AG09319 (cell line): Measurements from ENCODE around the gene SNX14.

Experiments
- DNase-seq: peaks from one replicate; pipeline ENCODE4 v3.0.0-alpha.2; 2010; ENCODE audit warnings: low read depth; ENCODE audit errors: extremely low read depth
- TF ChIP-seq, protein P1 (sequence below): IDR thresholded peaks from 2 replicates; pipeline ENCODE4 v1.5.1; 2011; ENCODE audit warnings: low read depth, mild to moderate bottlenecking, inconsistent platforms, low read length, moderate library complexity

The SNX14 gene

DNA sequence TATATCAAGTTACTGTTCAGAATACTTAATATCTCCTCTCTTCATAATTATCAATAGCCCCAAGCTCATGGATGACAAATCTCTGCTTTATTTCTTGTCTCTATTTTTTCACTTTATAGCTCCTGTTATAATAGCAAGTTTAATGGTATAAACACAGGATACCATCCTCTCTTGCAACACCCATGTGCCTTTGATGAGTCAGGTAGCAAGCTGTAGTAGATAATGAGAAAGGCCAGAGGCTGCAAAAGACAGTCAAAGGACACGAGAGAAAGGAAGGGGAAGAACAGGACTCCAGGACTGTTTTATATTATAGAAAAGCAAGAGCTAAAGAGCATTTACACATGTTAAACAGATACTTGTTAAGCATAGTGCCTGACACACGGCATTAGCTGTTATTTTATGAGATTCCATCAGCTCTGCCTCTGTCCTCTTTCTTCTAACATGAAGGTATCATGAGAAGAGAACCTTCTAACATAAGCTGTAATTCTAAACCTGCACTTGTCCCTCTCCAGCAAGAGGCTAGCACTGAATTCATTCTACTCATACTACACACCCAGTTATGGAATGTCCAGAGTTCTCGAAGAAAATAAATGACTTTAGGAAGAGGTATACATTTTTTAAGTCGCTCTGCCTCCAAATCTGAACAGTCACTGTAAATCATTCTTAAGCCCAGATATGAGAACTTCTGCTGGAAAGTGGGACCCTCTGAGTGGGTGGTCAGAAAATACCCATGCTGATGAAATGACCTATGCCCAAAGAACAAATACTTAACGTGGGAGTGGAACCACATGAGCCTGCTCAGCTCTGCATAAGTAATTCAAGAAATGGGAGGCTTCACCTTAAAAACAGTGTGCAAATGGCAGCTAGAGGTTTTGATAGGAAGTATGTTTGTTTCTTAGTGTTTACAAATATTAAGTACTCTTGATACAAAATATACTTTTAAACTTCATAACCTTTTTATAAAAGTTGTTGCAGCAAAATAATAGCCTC is 98.8 kb downstream of the SNX14 start:
- TF ChIP-seq, protein P1, sequence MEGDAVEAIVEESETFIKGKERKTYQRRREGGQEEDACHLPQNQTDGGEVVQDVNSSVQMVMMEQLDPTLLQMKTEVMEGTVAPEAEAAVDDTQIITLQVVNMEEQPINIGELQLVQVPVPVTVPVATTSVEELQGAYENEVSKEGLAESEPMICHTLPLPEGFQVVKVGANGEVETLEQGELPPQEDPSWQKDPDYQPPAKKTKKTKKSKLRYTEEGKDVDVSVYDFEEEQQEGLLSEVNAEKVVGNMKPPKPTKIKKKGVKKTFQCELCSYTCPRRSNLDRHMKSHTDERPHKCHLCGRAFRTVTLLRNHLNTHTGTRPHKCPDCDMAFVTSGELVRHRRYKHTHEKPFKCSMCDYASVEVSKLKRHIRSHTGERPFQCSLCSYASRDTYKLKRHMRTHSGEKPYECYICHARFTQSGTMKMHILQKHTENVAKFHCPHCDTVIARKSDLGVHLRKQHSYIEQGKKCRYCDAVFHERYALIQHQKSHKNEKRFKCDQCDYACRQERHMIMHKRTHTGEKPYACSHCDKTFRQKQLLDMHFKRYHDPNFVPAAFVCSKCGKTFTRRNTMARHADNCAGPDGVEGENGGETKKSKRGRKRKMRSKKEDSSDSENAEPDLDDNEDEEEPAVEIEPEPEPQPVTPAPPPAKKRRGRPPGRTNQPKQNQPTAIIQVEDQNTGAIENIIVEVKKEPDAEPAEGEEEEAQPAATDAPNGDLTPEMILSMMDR: no peak
- DNase-seq: no peak

DNA sequence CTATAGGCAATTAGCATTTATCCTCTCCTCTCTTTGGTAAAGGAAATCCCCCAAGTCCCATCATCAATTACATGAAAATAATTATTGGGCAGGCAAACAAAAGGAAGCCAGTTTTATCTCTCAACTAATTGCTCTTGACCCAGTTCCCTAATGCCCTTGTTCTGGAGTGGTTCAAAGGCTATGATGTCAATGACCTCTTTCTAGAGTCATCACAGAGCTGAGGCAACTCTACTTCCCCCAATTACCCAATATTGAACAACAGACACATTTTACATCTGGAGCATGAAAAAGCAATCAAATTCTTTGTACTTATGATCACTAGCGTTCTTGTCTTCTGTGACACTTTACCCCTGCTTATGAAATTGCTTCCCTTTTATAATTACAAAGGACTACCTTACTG is 100.3 kb downstream of the SNX14 start:
- no peak for DNase-seq
- TF ChIP-seq, protein P1: no peak

DNA sequence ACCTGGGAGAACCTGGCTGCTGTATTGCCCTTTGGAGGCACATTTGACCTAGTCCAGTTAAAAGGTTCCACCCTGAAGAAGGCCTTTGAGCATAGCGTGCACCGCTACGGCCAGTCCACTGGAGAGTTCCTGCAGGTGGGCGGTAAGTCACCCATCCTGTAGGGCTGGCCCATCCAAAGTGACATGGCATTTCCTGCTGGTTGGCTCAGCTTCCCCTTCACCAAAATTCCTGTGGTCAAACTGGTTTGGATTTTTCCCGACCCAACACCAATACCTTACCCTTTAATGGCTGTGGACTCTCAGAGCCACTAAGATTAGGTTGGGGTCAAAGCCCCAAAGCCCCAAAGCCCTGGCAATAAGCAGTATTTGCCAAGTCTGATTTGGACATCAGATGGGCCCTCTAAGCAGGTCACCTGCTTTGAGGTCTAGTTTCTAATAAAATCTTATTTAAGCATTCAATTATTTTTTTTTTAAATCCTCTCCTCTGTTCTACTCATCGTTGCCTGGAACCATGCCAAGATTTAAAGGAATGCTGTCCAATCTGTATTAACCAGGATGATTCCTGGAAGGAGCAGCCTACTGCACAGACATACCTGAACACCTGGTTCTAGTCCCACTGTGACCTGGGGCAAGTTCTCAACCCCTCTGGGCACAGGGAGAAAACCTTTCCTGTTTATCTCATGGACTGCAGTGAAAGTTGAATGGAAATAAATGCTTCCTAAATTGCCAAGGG is 103.0 kb downstream of the SNX14 start:
- no peak for DNase-seq
- TF ChIP-seq, protein P1: no peak

DNA sequence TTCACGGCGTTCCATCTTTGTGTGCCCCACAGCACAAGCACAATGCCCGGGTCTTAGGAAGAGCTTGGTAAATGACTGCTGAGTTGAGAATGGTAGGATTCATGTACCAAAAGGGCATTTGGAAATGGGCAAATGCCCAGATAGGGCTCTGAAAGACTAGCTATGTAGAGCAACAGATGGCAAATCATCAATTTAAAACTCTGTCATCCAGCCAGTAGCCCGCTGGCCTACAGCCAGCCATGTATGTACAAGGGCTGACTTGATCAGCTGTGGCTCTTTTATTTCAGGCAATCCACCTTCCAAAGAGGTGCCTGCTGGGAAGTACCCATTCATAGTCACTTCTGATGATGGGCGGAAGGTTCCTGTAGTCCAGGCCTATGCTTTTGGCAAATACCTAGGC is 108.7 kb downstream of the SNX14 start:
- TF ChIP-seq, protein P1: no peak
- DNase-seq: no peak

DNA sequence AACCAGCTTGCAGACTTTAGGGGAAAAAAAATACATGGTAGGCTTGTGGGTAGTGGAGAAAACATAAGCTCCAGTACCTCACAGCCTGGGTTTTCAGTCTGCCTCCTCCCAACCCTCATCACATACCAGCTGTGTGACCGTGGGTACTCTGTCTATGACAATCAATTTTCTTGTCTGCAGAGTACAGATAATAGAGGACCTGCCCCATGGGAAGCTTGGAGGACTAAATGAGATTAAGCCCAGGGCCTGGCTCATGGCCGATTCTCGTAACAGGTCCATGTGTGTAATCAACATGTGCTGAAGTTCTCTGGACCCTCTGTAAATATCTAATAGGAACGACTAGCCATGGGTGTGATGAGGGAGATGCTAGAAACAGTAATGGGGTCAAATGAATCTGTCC is 109.8 kb downstream of the SNX14 start:
- TF ChIP-seq, protein P1: no peak
- DNase-seq: no peak

DNA sequence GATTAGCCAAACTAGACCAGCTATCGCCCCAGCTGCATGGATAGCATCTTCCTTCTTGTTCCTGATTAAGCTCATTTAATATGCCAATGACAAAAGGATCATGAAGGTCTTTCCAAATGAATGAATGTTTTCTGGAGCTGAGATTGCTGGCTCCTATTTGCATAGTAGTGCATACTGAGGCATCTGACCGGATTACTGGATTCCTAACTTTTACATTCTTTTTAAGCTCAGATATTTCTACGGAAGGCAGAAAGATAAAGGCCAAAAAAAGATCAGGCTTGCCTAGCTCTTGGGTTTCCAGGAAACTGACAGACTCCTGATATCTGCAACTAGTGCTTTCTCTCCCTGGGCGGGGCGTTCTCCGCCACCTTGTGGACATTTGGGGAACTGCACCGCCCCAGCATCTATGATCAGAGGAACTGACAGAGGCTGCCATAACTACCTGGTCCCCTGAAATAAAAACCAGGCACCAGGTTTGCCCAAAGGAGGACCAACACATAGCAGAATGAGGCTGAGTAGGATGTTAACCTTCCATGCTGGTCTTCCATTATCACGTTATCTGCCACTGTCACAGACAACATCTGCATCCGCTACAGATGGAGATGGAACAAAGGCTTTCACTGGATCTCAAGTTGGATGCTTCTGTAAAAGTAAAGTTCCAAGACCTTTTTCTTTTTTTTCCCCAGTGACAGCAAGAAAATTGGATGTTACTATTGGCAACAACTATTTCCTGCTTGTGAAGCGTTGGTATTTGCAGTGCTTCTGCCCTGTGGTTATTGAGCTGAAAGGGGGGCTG is 110.6 kb downstream of the SNX14 start:
- peak; percentile 27 for DNase-seq
- TF ChIP-seq, protein P1: no peak; the same call in none of the 2 replicates
